Left ventricle myocardium inferior (tissue), 1 donor: Measurements from ENCODE around the gene ARSK. TPM values are rescaled to one million over a fixed set of nuclear protein-coding genes. Genes with fewer than 3 reads are reported as not detected.

Experiments used
- DNase-seq: peaks from one replicate; pipeline ENCODE4 v3.0.0-alpha.2; 2020
- H3K27ac ChIP-seq: fragments of 200-600 bp; replicated peaks from 2 replicates; pipeline ENCODE4 v1.8.0; 2021
- H3K27me3 ChIP-seq: fragments of 200-600 bp; 2 replicates; pipeline ENCODE4 v1.8.0; 2021; ENCODE audit warnings: low read depth
- H3K36me3 ChIP-seq: fragments of 200-600 bp; 2 replicates; pipeline ENCODE4 v1.8.0; 2021
- H3K4me1 ChIP-seq: fragments of 200-600 bp; 2 replicates; pipeline ENCODE4 v1.8.0; 2021
- H3K4me3 ChIP-seq: fragments of 200-600 bp; 2 replicates; pipeline ENCODE4 v1.8.0; 2021; ENCODE audit warnings: mild to moderate bottlenecking, moderate library complexity
- H3K9me3 ChIP-seq: fragments of 200-600 bp; replicated peaks from 2 replicates; pipeline ENCODE4 v1.8.0; 2021
- CTCF ChIP-seq: fragments of 200-600 bp; IDR thresholded peaks from 2 replicates; pipeline ENCODE4 v1.8.0; 2021; ENCODE audit warnings: antibody characterized with exemption, mild to moderate bottlenecking, borderline replicate concordance
- intact Hi-C: fragments of 100-400 bp; cut with micrococcal nuclease; formaldehyde crosslinking; loops from one replicate; pipeline ENCODE4 v1.11.0; 2022
- total RNA-seq: library from RNA; stranded (reverse); fragmentation: NEBNext Ultra II Directional; extraction: Animal tissue kit (Norgen Biotek cat#: 25700); gene quantifications from one replicate; pipeline ENCODE4 v1.2.1, GENCODE V29; 2021
- donor health status: DM: no; HTN: yes; CAD: no; lungs with severe emphysema.

The ARSK gene
- total RNA-seq, 1 donor from 2014 or later, result 3.7 TPM

GRCh38 chr5:95581576-95581975, 26.7 kb downstream of the ARSK start:
- TF ChIP-seq CTCF, result no peak
- Histone ChIP-seq H3K36me3 (peaks cover 11% of the 10 kb centered on the region), H3K27ac (no peak overlapping the region), H3K27me3 (no peaks in the 10 kb centered on the region), H3K4me1 (no peaks in the 10 kb centered on the region), H3K4me3 (no peak overlapping the region), H3K9me3 (no peaks in the 10 kb centered on the region)
- no peak for DNase-seq
- intact Hi-C loops, result no loop called here

GRCh38 chr5:95583992-95584391, 29.1 kb downstream of the ARSK start:
- Histone ChIP-seq H3K27me3 (no peaks in the 10 kb centered on the region), H3K4me1 (no peaks in the 10 kb centered on the region), H3K27ac (no peak overlapping the region), H3K9me3 (no peaks in the 10 kb centered on the region), H3K36me3 (peaks cover 11% of the 10 kb centered on the region), H3K4me3 (no peak overlapping the region)
- TF ChIP-seq CTCF, result no peak
- intact Hi-C loops, result no loop called here
- no peak for DNase-seq

GRCh38 chr5:95590880-95591279, 36.0 kb downstream of the ARSK start:
- H3K27ac ChIP-seq, result no peak overlapping the region
- DNase-seq, result no peak
- H3K36me3 ChIP-seq, result no peaks in the 10 kb centered on the region
- H3K9me3 ChIP-seq, result no peaks in the 10 kb centered on the region
- intact Hi-C loops, result no loop called here
- H3K4me1 ChIP-seq, result peaks cover 2% of the 10 kb centered on the region
- no peak overlapping the region for H3K4me3 ChIP-seq
- H3K27me3 ChIP-seq, result no peaks in the 10 kb centered on the region
- no peak for TF ChIP-seq CTCF

- H3K27ac ChIP-seq, result no peak overlapping the region
- H3K36me3 ChIP-seq, result no peaks in the 10 kb centered on the region
- peaks cover 5% of the 10 kb centered on the region for H3K4me1 ChIP-seq
- no peaks in the 10 kb centered on the region for H3K27me3 ChIP-seq
- H3K4me3 ChIP-seq, result no peak overlapping the region
- DNase-seq, result no peak
- no peaks in the 10 kb centered on the region for H3K9me3 ChIP-seq
- TF ChIP-seq CTCF, result no peak
- intact Hi-C loops, result no loop called here
Measured at GRCh38 chr5:95591490-95591901, 36.6 kb downstream of the ARSK start.

- peaks cover 8% of the 10 kb centered on the region for H3K4me1 ChIP-seq
- no peak for TF ChIP-seq CTCF
- H3K27ac ChIP-seq, result peak overlapping the region; percentile 21
- no peak for DNase-seq
- H3K27me3 ChIP-seq, result no peaks in the 10 kb centered on the region
- H3K4me3 ChIP-seq, result no peak overlapping the region
- intact Hi-C loops, result no loop called here
- H3K36me3 ChIP-seq, result no peaks in the 10 kb centered on the region
- no peaks in the 10 kb centered on the region for H3K9me3 ChIP-seq
Measured at GRCh38 chr5:95595289-95595931, 40.5 kb downstream of the ARSK start.
